Sigmoid colon (tissue), 4 donors: ENCODE results near the gene NT5C1B.

ENCODE experiments used
- CTCF ChIP-seq, 4 experiments: fragments of 450-650 bp in 3 of 4; fragments of 200-600 bp in 1 of 4; IDR thresholded peaks; one replicate each; pipeline ENCODE4 v1.5.1; 2016 to 2019; ENCODE audit warnings: antibody characterized with exemption in 4 of 4, mild to moderate bottlenecking in 3 of 4, moderate library complexity in 2 of 4
- EP300 ChIP-seq, 4 donors: sonication (generic); formaldehyde crosslinking; IDR thresholded peaks; one replicate each; pipeline ENCODE4 v1.6.1; 2017; ENCODE audit warnings: antibody characterized with exemption in 4 of 4
- POLR2A ChIP-seq, 2 donors: fragments of 450-650 bp; IDR thresholded peaks; one replicate each; pipeline ENCODE4 v1.6.1; 2016; ENCODE audit warnings: antibody characterized with exemption in 2 of 2, mild to moderate bottlenecking in 2 of 2, moderate library complexity in 2 of 2
- POLR2AphosphoS5 ChIP-seq, 4 donors: sonication (generic); formaldehyde crosslinking; IDR thresholded peaks; one replicate each; pipeline ENCODE4 v1.6.1; 2017; ENCODE audit warnings: antibody characterized with exemption in 4 of 4

GRCh38 chr2:18625563-18625962 is 36.2 kb upstream of the NT5C1B start:
- TF ChIP-seq CTCF (IDR thresholded peaks at IDR 0.05) (no peak), POLR2AphosphoS5 (IDR thresholded peaks at IDR 0.05) (no peak), POLR2A (IDR thresholded peaks at IDR 0.05) (no peak), EP300 (IDR thresholded peaks at IDR 0.05) (no peak)
